ENCODE data around the gene SOCS2.

Gene SOCS2

GRCh38 chr12:93626160-93626559, 53.7 kb downstream of the SOCS2 start:
- in situ Hi-C loops (cut with HindIII; ENCODE audit: low sequenced_read_pairs): no loop called here
- no peak for TF ChIP-seq CTCF (IDR thresholded peaks at IDR 0.05; ENCODE audit: low read depth, low read length)
- peak; percentile 26 for DNase-seq (ENCODE audit: low read depth, low spot score)
- no peak overlapping the region for H3K4me3 ChIP-seq (ENCODE audit: low read depth, low read length)

Measured in astrocyte of the spinal cord (primary cell).